ENCODE measurements around the gene ID2.
A peak's percentile ranks its signal among the peaks of the same experiment; 100 is the strongest.
"Not testable (repeated sequence)": the region's sequence is repeated elsewhere in the genome, so short reads cannot be mapped to it uniquely, and the experiment has no call there.

The ID2 gene

DNA sequence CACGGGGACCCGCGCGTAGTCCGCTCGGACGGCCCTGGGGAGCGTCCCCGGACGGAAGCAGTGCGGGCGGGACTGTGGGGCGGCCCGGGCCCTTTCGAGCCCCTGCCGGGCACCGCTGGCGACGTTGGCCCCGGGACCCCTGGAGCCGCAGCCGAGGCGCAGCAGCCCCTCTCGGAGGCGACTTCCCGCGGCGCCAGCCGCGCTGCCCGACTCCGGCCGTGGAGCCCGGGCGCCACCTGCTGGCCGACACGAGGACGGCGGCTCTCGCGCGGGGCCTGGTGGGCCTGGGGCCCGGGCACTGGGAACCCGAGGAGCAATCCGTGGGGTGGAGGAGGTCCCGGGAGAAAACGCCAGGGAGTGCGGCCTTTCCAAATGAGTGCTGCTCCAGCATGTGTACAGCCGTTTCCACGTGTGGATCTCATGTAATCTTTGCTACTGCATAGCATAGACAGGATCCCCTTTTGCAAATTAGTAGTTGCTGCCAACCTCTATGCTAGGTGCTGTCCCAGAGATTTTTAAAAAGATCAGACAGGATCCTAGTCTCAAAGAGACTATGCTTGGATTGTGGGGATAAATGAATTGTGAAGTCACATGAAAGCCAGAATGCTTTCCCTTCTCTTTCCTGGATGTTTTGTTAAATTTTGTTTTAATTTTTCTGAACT, 4.0 kb downstream of the ID2 start:
- peak; percentile 89 for DNase-seq (ENCODE audit: low spot score)

DNA sequence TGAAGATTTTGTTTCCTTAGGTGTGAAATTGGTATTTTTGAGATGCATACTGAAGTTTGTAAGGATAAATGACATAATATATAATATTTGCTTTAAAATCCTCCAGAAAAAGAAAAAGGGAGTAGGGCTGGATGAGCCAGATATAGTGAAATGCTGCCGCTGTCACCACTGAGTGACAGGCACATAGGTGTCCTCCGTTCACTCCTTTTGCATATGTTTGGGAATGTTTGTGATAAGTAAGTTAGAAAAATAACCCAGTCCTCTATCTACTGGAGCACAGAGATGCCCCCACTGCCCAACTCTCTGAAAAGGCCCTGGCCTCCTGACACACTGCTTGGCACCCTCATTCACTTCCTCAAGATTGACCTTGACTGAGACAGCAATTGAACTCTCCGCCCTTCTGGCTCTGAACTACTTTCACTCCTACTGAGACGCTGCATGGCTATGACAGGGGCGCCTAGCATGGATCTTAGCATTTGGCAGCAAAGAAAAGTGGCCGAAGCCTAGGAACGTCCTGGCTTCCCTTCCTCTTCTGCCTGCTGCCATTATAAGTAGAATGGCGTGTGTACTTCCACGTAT, 10.1 kb downstream of the ID2 start:
- no peak for DNase-seq (ENCODE audit: low spot score)

DNA sequence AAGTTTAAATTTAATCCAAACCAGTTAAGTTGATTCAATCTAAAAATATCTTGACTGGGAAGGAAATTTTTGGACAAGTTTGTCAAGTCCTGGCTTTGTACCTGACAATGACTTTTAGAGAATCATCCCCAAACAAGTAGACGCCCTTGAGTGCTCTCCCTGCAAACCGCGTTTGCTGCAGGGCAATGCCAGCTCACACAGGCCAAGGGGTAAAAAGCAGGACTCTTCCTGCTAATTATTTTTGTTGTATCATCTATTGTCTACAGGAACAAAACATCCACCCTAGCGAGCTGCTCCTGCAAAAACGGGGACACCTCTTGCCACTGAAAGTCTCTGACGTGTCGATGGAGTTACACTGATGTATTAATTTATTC, 10.9 kb downstream of the ID2 start:
- DNase-seq (ENCODE audit: low spot score), result no peak

DNA sequence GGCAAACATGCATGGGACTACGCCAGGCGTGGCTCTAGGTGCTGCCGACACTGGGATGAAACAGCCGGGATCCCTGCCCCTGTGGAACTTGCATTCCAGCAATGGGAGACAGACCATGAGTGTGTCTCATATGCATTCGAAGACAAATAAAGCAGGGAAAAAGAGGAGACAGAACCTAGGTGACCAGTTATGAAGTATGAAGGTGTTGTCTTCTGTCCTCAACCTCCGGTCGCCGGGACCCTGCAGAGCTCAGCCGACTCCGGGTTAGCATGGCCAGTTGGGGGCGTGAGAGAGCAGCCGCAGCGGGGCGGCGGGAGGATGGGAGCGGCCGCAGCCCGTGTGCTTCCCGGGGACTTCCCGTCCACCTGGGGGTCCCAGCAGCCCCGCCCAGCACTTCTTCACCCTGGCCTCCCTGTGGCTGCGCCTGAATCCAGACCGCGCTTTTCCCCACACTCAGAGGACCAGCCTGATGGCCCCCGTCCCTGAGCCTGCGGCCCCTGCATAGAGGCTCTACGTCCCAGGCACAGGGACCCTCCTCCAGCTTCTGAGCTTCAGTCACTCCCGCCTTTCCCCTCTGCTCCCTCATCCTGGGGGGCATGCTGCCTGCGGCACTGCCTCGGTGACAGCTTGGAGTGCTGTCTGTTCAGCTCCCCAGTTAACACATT, 11.4 kb downstream of the ID2 start:
- peak; percentile 81 for DNase-seq (ENCODE audit: low spot score)

DNA sequence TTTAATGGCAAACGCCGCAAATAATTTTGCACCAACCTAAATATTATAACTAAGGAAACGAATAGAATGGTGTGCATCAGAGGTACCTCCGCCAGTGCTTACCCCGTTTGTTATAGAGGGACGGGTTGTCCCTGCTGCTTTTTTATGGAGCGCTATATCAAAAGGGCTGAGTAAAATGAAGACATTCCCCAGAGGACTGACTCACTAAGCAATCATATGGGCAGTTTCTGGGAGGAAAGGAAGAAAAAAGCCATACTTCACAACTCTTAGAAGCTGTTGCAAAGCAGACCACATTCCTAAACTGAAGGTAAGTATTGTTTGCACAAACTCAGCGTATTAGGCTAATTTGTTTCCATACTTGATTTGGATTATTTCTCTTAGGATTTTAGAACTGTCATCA, 12.9 kb downstream of the ID2 start:
- no peak for DNase-seq (ENCODE audit: low spot score)

DNA sequence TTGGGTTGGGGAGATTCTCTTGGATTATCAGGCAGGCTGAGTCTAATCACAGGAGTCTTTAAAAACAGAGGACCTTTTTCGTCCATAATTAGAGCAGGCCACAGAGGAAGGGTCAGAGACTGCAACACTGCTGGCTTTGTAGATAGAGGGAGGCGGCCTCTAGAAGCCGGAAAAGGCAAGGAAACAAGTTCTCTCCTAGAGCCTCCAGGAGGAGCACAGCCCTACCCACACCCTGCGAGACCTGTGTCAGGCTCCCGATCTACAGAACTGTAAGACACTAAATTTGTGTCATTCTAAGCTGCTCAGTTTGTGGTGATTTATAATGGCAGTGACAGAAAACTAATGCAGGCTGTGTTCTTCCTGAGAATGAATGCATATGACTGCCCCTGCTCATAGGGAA, 15.3 kb downstream of the ID2 start:
- no peak for DNase-seq (ENCODE audit: low spot score)

DNA sequence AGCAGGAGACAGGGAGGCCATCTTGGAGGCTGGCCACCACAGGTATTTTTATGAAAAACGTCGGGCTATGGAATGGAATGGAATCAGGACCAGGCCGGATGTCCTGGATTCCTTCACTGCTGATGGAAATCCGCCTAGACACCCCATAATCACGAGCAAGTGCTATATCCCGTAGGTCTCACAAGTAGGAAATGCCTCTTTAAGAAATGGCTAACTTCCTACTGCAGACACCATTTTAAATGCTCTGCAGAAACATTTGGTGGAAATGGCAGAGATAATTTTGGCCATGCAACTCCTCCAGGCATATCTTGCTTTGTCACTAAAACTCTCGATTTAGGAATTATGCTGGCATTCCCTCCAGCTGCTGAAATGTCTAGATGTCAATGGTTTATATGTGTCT, 18.0 kb downstream of the ID2 start:
- no peak for DNase-seq (ENCODE audit: low spot score)

DNA sequence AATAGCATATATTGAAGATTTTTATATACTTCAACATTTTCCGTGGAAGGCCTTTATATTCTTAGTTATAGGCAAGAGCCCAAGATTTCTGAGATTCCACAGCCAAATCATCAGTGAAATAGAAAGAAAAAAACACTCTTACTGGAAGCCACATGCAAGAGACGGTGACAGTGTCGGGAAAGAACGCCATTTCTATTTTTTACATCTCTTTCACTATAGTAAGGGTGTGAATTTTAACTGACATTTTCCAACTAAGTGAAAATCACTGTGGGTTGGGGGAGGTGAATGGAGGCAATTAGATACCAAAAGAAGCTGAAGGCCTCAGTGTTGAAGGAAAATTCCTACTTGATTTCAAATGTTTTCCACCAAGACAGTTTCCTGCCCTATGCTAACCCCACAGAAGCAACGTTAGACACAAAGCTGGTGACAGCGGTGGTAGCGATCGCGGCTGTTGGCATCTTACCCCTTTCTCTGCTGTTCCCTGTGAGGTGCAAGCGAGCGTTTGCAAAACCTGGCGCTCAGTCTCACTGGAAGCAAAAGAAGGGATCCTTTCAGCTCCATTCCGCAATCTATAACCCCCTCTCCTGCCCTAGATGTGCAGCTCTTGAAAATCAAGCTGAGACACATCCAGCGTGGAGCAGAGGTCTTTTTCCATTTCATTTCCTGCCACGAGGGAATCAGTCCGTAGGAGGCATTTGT, 20.0 kb downstream of the ID2 start:
- no peak for DNase-seq (ENCODE audit: low spot score)

DNA sequence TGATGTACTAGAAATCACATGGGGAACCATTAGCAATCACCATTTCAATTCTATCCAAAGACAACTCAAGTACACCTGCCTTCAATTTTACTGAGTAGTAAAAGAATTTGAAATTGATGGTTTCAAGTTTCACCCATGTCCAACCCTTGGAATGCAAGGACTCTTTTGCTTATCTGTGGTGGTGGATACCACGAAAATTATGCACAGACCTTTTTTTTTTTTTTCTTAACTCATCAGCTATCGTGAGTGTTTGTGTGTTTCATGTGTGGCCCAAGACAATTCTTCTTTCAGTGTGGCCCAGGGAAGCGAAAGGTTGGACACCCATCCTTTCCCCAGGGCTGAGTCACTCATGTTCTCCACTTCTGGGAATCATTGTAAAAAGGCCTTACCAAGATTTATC, 23.1 kb downstream of the ID2 start:
- DNase-seq (ENCODE audit: low spot score), result no peak

DNA sequence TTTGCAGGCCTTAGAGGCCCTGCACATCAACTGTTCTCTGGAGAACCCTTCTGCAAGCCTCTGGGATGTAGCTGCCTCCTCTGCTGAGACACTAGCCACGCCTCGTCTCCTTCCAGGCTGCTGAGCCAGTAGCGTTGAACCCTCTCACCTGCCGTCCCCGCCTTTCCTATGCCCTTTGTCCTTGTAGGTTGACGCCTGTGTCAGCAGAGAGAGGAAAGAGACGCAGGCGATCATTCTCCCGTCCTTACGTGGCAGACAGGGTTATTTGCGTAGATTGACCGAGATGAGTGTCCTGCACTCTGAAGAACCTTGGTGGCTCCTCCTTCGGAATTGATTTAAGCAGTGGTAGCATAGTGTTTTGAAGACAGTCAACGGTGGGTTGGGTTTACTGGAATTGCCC, 27.8 kb downstream of the ID2 start:
- no peak for DNase-seq (ENCODE audit: low spot score)

DNA sequence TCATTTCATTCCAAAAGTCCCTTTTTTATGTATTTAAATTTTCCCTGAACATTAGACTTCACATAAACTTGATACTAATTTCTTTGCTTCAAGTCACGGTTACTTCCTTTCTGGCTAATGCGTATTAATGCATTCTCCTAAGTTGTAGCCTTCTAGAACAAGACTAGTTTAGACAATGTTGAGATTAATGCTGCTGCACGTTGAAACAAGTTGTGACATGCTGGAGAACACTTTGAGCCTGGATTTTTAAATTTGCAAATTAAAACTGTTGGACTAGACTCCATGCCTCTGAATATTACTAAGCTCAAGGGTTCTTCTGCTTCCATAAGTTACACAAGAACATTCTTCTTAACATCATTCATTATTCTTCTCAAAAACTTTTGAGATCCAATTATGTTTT, 29.1 kb downstream of the ID2 start:
- no peak for DNase-seq (ENCODE audit: low spot score)

DNA sequence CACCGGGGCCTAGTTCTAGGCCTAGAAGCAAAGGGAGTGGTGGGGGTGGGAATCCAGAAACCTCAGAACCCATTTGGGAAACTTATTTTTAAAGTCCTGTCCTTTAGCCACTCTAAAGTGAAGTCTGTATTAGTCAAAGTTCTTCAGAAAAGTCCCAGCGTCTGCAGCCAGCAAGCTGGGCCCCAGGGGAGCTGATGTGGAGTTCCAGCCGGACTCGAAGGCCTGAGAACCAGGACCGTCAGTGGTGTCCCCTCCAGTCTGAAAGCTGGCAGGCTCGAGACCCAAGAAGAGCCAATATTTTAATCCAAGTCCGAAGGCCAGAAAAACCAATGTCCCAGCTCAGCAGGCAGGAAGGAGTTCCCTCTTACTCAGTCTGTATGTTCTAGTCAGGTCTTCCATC, 32.4 kb downstream of the ID2 start:
- DNase-seq (ENCODE audit: low spot score), result no peak

DNA sequence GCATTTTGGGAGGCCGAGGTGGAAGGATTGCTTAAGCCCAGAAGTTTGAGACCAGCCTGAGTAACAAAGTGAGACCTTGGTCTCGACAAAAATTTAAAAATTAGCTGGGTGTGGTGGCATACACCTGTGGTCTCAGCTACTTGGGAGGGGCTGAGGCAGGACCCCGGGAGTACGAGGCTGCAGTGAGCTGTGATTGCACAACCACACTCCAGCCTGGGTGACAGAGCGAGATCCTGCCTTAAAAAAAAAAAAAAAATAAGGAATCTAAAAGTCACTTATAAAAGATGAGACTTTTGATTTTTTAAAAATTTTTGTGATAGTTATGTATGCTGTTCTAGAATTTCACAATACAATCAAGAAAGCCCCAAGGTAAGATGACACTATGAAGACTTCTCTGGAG, 33.1 kb downstream of the ID2 start:
- DNase-seq (ENCODE audit: low spot score), result no peak

DNA sequence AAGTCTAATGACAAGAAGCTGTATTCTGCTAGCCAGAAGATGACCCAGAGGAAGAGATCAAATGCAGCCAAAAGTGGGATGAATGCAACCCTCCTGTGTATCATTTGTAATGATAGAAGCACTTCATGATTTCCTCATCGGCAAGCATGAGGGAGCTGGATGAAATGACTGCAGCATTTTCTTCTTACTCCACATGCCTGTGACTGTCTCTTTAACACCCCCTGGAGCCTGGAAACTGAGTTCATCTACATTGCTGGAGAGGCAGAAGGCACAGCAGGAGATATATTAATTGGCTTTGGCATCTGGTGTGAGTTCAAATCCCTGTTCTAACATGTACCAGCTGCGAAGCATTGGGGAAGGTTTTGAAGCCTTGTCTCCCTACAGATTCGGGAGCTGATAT, 37.7 kb downstream of the ID2 start:
- DNase-seq (ENCODE audit: low spot score), result no peak

DNA sequence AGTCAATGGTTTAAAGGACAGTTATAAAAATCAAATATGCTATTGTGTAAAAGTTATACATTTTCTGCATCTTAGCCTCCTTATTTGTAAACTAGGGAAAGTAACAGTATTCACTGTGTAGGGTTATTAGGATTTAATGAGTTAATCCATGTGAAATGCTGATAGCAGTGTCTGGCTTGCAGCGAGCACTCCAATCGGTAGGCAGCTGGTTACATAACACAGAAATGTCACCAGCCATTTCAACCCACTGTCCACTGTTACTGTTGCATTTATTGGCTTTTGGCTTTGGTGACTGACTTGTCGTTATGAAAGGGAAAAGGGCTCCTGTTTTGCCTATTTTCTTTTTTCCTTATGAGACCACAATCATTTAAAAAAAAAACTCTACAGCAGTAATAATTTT, 38.9 kb downstream of the ID2 start:
- DNase-seq (ENCODE audit: low spot score), result no peak

DNA sequence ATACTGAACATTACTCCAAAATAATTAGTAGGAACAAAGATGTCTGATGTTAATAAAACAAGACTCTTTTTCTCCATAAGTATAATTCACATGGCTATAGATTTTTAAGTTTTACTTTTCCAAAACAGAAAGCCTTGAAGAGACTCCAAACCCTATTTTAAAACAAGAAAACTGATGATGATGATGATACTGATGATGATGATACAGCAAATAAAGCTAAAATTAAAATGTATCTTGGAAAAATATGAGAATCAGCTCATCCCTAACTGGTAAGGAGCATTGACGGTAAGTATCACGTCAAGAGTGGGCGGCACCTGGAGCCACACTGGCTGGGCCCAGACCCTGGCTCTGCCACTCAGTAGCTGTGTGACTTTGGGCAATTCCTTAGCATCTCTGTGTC, 39.6 kb downstream of the ID2 start:
- DNase-seq (ENCODE audit: low spot score), result no peak

DNA sequence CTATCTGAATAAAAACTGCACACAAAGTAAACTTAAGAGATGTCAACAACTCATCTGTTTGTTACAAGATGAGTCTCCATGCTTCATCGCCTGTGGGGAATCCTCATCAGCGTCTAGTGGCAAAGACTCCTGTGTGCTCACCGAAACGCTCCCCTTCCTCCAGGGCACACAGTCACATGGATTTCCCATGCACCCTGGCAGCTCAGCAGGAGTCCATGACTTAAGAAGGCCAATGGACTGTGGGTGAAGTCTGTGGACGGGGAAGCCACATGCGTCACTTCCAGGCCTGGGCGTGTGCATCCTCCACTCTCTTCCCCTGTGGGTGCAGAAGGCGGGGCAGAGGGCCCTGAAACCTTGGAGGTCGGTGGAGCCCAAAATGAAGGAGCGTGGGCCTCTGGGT, 41.1 kb downstream of the ID2 start:
- DNase-seq (ENCODE audit: low spot score), result no peak

DNA sequence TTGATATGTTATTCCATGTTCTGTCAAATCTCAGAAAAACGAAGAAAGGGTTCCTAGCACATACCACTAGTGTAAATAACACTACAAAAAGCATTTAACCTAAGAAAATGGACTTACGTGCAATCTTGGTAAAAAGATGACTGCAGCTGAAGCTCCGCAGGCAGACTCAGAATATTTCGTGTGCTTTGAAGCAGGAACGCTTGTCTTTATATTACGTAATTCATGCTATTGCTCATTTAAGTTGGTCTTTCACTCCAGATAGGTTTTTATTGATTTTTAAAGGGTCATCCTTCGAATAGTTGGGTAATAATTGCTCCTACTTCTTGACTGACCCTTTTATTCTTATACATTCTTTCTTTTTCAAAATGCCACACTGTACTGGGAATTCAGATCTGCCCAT, 44.0 kb downstream of the ID2 start:
- DNase-seq (ENCODE audit: low spot score), result no peak

DNA sequence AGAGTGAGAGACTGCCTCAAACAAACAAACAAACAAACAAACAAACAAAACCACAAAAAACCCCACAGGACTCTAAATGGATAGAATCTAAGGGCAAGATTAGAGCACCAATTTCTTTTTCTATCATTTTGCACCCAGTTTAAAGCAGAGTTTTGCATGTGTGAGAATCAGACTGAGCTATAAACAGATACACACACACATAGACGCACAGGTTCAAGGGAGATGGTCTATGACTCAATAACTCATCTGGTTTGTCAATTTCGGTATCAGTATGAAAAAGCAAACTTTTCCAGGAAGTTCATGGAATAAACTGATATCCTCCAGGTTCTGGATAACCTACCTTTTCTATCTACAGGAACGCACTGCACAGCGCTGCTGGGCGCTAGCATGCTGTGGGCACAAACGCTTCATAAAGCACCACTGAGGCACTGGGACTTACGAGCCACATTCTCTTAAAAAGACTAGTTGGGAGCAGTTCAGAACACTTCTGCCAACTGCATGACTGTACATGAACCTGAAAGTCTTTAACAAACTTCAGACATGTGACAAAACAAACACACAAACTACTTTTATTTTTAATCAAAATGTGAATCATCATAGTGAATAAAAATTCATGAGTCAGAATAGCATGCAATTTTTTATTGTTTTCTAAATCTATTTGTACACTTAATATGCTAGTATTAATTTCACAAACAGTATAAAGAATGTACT, 46.6 kb downstream of the ID2 start:
- no peak for DNase-seq (ENCODE audit: low spot score)

DNA sequence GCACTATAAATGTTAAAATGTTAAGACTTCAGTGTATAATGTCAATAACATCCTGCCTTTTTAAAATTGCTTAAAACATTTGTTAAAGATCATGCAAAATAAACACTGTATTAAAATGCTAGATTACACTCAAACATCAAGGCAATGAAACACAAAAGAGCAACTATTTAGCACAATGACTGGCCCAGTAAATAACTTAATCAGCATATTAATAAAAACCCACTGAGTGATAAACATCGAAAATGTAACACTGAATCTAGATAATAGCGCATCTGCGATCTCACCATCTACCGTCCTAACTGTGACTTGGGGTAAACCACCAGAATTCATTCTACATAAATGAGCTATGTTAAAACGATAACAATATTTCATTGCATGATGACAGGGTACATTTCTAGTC, 47.2 kb downstream of the ID2 start:
- not testable (repeated sequence) for DNase-seq (ENCODE audit: low spot score)

DNA sequence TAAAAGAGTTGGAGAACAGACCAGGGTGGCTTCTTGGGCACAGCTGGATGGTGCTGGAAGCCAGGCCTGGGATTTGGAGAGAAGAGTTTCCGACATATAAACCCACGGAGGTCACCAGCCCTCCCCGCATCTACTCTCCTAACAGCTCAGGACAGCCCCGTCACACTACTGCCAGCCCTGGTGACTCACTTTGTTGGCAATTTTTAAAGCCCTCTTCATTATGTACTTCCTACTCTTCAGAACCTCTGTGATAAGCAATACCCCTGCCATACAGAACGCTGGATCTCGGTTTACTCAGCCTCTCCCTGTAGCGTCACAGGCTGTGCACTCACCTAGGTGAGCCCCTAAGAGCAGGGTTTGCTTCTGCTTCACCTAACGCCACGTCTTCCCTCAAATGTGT, 48.1 kb downstream of the ID2 start:
- DNase-seq (ENCODE audit: low spot score), result no peak

DNA sequence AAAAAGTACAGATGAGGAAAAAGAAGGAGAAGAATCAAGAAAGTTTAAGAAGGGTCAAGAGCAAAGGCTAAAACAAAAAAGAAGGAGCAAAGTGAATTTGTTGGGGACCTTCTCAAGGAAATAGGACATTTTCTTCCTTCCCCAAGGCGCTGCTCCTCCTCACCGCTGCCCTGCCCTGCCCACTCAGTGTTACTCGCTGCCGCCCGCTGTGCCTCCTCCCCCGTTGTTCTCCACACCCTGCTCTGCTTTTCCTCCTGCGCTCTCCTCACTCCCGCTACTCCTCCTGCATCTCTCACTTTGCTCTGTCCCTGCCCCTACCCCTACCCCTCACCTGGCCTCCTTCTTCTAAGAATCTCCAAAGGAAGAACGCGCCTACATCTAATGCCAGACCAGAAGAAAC, 50.7 kb downstream of the ID2 start:
- no peak for DNase-seq (ENCODE audit: low spot score)

Data from iPS-NIHi11 (cell line).